A673 (cell line): ENCODE data around the gene MXD3.

Experiments used
- CTCF ChIP-seq: fragments of 300-800, 200-600 bp; sonication (generic); conservative IDR thresholded peaks from 2 replicates; pipeline ENCODE4 v1.5.1; 2017; ENCODE audit warnings: low read depth, mild to moderate bottlenecking, antibody characterized with exemption, low read length, moderate library complexity, mixed read lengths
- EZH2 ChIP-seq: fragments of 200-600 bp; sonication (generic); IDR thresholded peaks from 2 replicates; pipeline ENCODE4 v1.6.1; 2017; ENCODE audit warnings: borderline replicate concordance, low read depth, mild to moderate bottlenecking, mixed read lengths, antibody characterized with exemption, low read length; ENCODE audit not compliant: poor library complexity, severe bottlenecking

DNA sequence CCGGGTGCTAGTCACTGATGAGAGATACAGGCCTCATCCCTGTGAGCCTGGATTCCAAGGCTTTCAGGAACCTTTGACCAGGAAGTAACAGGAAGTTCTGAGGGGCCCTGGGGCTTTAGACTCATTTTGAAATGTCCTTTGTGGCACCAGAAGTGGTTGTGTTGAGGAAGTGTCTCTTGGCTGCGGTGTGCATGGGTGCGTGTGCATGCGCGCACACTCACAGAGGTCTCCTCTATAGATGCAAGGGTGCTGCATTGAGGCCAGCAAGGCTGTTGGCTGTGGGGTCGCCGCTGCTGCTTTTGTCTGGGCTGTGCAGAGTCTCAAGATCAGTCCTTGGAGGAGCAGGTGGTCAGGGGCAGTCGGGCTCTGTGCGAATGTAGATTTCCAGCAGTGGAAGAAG, 15.8 kb downstream of the MXD3 start:
- no peak for TF ChIP-seq CTCF
- TF ChIP-seq EZH2 = no peak
